Stimulated activated CD4-positive, alpha-beta T cell treated with anti-CD3 and anti-CD28 coated beads, Interleukin-15, amount 100 ng/mL, for 1 hour (primary cell): ENCODE measurements around the gene ZFPM1.
"Not testable (repeated sequence)": the region's sequence is repeated elsewhere in the genome, so short reads cannot be mapped to it uniquely, and the experiment has no call there.

ENCODE experiments used
- DNase-seq, 2 donors: peaks; one replicate each; pipeline ENCODE4 v3.0.0-alpha.2; 2020; ENCODE audit warnings: low read depth in 1 of 2, low spot score in 1 of 2

Gene ZFPM1

GRCh38 chr16:88511906-88512305 is 58.8 kb downstream of the ZFPM1 start:
- no peak for DNase-seq

- DNase-seq = no peak
Observed at GRCh38 chr16:88512728-88513696, 59.9 kb downstream of the ZFPM1 start.

GRCh38 chr16:88514070-88514469 is 61.0 kb downstream of the ZFPM1 start:
- DNase-seq = no peak

- no peak for DNase-seq
Observed at GRCh38 chr16:88514526-88515232, 61.6 kb downstream of the ZFPM1 start.

- DNase-seq = no peak
Observed at GRCh38 chr16:88515371-88515770, 62.3 kb downstream of the ZFPM1 start.

- no peak for DNase-seq
Observed at GRCh38 chr16:88515925-88516594, 63.0 kb downstream of the ZFPM1 start.

GRCh38 chr16:88516601-88517061 is 63.6 kb downstream of the ZFPM1 start:
- DNase-seq = no peak

GRCh38 chr16:88517208-88517774 is 64.2 kb downstream of the ZFPM1 start:
- not testable (repeated sequence) for DNase-seq

GRCh38 chr16:88518411-88519111 is 65.5 kb downstream of the ZFPM1 start:
- DNase-seq = not testable (repeated sequence)

- no peak for DNase-seq
Observed at GRCh38 chr16:88519240-88519639, 66.2 kb downstream of the ZFPM1 start.

GRCh38 chr16:88519938-88520653 is 67.0 kb downstream of the ZFPM1 start:
- DNase-seq = no peak

GRCh38 chr16:88521674-88522073 is 68.6 kb downstream of the ZFPM1 start:
- no peak for DNase-seq

- no peak for DNase-seq
Observed at GRCh38 chr16:88522276-88522949, 69.3 kb downstream of the ZFPM1 start.

GRCh38 chr16:88523309-88524161 is 70.5 kb downstream of the ZFPM1 start:
- no peak for DNase-seq

- no peak for DNase-seq
Observed at GRCh38 chr16:88524274-88524972, 71.3 kb downstream of the ZFPM1 start.

GRCh38 chr16:88524973-88525662 is 72.0 kb downstream of the ZFPM1 start:
- no peak for DNase-seq

GRCh38 chr16:88525663-88525990 is 72.5 kb downstream of the ZFPM1 start:
- DNase-seq = no peak
